ENCODE results near the gene MYLIP.

MYLIP gene

DNA sequence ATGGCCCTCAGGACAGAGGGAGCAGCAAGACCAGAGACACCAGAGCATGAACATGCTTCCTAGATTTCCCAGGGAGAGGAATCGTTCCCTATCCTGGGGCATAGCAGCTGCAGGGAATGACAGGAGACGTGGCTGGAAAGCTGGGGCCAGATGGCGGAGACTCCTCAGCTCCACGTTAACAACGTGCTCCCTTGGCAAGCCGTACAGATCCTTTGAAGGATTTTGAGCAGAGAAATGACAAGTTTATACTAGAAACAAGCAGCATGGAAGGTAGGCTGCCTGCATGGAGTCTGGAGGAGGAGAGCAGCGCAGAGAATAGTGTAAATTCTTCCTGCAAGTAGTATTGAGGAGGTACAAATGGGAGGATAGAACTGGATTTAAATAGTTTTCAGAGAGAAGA lies 11.7 kb downstream of the MYLIP start:
- TF ChIP-seq, protein P1, sequence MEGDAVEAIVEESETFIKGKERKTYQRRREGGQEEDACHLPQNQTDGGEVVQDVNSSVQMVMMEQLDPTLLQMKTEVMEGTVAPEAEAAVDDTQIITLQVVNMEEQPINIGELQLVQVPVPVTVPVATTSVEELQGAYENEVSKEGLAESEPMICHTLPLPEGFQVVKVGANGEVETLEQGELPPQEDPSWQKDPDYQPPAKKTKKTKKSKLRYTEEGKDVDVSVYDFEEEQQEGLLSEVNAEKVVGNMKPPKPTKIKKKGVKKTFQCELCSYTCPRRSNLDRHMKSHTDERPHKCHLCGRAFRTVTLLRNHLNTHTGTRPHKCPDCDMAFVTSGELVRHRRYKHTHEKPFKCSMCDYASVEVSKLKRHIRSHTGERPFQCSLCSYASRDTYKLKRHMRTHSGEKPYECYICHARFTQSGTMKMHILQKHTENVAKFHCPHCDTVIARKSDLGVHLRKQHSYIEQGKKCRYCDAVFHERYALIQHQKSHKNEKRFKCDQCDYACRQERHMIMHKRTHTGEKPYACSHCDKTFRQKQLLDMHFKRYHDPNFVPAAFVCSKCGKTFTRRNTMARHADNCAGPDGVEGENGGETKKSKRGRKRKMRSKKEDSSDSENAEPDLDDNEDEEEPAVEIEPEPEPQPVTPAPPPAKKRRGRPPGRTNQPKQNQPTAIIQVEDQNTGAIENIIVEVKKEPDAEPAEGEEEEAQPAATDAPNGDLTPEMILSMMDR (IDR thresholded peaks at IDR 0.05; ENCODE audit: extremely low read depth, missing control alignments): no peak
- no peak for DNase-seq (ENCODE audit: low spot score)

DNA sequence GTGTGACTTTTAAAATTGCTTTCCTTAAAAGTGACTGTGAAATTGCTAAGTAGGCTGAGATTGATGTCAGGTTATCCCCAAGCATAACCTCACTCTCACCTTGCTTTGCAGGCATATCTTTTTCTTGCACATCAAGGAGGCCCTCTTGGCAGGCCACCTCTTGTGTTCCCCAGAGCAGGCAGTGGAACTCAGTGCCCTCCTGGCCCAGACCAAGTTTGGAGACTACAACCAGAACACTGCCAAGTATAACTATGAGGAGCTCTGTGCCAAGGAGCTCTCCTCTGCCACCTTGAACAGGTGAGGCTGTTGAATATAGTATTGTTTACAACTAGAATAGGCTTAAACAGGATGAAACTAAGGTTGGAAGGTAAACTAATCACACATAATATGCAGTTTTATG lies 12.6 kb downstream of the MYLIP start:
- DNase-seq (ENCODE audit: low spot score): no peak
- TF ChIP-seq, protein P1 (IDR thresholded peaks at IDR 0.05; ENCODE audit: extremely low read depth, missing control alignments): no peak

DNA sequence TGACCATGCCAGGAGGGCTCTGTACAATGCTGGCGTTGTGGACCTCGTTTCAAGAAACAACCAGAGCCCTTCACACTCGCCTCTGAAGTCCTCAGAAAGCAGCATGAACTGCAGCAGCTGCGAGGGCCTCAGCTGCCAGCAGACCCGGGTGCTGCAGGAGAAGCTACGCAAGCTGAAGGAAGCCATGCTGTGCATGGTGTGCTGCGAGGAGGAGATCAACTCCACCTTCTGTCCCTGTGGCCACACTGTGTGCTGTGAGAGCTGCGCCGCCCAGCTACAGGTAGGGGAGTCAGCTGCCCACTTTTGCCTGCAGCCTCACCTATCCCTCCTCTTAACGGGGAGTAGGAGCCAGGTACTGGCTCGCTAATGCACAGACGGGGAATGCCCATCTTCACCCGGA lies 16.2 kb downstream of the MYLIP start:
- no peak for DNase-seq (ENCODE audit: low spot score)
- TF ChIP-seq, protein P1 (IDR thresholded peaks at IDR 0.05; ENCODE audit: extremely low read depth, missing control alignments): no peak

DNA sequence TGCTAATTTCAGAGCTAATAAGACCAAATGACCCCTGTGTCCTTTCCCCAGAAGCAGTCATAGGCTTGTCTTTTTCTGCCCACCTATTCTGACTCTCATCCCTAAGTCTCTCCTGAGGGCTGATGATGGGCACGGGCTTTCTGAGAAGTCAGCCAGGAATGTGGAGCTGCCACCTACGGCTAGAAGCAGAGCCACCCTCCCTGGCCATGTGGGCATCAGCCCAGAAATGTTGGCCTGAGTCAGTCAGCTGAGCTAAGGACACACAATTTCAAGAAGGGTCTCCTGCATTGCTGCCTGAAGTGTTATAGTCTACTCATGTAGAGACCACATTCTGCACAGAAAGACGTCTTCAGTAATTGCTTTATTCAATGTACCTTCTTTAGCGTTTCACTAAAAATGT lies 17.1 kb downstream of the MYLIP start:
- TF ChIP-seq, protein P1 (IDR thresholded peaks at IDR 0.05; ENCODE audit: extremely low read depth, missing control alignments): no peak
- no peak for DNase-seq (ENCODE audit: low spot score)

DNA sequence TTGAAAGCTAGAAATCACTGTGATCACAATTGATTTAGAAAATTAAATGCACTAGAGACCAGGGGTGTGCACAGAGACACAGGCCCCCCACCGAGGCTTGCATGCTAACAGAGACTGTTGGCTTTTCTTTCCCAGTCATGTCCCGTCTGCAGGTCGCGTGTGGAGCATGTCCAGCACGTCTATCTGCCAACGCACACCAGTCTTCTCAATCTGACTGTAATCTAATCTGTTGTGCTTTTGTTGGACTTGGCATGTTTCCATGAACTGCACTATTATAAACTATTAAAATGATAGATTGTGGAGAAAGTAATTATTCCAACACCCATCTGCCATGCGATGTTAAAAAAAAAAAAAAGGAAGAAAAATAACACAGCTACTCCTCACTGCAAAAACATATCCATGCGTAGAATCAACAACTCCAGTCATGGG lies 17.7 kb downstream of the MYLIP start:
- TF ChIP-seq, protein P1 (IDR thresholded peaks at IDR 0.05; ENCODE audit: extremely low read depth, missing control alignments): no peak
- no peak for DNase-seq (ENCODE audit: low spot score)

DNA sequence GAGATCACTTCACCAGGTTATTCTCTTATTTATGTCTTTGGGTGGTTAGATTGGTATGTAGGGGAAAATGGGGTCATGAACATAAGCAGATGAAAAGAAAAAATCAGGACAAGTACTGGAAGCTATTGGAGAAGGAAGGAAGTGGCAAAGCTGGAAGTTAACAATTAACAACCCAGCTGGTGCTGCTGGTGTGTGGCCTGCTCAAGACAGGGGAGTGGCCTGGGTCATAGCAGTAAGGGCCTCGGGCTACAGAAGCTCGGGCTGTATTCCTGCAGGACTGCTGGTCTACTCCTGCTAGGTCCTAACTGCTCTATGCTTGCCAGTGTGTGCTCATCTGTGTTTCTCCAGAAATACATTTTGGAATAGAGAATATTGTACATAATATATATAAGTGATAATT lies 19.6 kb downstream of the MYLIP start:
- DNase-seq (ENCODE audit: low spot score): no peak
- TF ChIP-seq, protein P1 (IDR thresholded peaks at IDR 0.05; ENCODE audit: extremely low read depth, missing control alignments): no peak

DNA sequence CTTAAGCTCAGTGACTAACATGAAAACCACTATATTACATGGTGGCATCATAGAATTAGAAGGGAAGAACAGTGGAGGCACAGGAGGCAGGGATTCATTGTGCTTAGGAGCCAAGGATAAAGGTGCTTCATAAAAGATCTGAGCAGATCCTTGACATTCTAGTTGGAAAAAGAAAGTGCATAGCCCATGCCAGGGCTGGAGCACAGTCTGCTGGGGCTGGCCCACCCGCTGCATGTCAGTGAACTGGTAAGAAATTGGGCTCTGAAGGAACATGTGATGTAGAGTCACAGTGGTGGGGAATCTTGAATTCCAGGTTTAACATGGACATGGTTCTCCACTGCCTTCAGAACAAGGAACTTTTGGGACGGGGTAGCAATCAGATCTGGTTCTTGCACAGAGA lies 20.4 kb downstream of the MYLIP start:
- TF ChIP-seq, protein P1 (IDR thresholded peaks at IDR 0.05; ENCODE audit: extremely low read depth, missing control alignments): no peak
- no peak for DNase-seq (ENCODE audit: low spot score)

Measured in GM20000 (cell line).